SU-DHL-6 (cell line): ENCODE results near the gene AGO4.

Source experiments
- CTCF ChIP-seq: fragments of 200-600 bp; sonication (generic); IDR thresholded peaks from one replicate; pipeline ENCODE4 v1.5.1; 2017; ENCODE audit warnings: antibody characterized with exemption, mild to moderate bottlenecking, low read length, moderate library complexity; ENCODE audit not compliant: insufficient read depth, poor library complexity, severe bottlenecking
- EZH2phosphoT487 ChIP-seq: fragments of 200-600 bp; sonication (generic), shearing (Covaris generic); conservative IDR thresholded peaks from 2 replicates; pipeline ENCODE4 v1.6.1; 2018; ENCODE audit warnings: mild to moderate bottlenecking, antibody characterized with exemption, low read length, moderate library complexity, mixed read lengths

DNA sequence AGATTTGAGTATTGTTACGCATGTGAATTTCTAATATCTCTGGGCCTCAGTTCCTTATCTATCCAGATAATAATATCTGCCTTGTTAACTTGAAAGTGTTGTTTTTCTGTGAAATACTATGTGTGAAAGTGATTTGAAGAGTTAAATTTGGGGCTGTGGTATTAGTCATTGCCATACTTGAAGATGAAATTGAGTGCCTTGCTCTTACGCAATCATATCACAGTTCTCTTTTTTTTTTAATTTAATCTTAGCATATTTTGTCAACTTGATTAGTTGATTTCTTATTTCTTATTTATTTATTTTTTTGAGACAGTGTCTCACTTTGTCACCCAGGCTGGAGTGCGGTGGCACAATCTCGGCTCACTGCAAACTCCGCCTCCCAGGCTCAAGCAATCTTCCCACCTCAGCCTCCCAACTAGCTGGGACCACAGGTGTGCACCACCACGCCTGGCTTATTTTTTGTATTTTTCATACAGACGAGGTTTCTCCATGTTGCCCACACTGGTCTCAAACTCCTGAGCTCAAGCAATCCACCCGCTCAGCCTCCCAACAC is 31.0 kb downstream of the AGO4 start:
- TF ChIP-seq CTCF = no peak
- TF ChIP-seq EZH2phosphoT487 = no peak
